Osteocyte (in vitro differentiated cells): ENCODE measurements around the gene APC2. TPM values are rescaled to one million over a fixed set of nuclear protein-coding genes. Genes with fewer than 3 reads are reported as not detected.

Experiments used
- DNase-seq: peaks from one replicate; pipeline ENCODE4 v3.0.0; 2021; ENCODE audit warnings: mixed read lengths; ENCODE audit not compliant: unreplicated experiment; ENCODE audit errors: extremely low spot score
- H3K27ac Mint-ChIP-seq: one replicate; pipeline ENCODE4 v1.8.0; 2021; ENCODE audit warnings: mild to moderate bottlenecking, mixed read lengths; ENCODE audit not compliant: unreplicated experiment
- H3K27me3 Mint-ChIP-seq: one replicate; pipeline ENCODE4 v1.8.0; 2021; ENCODE audit warnings: mixed read lengths; ENCODE audit not compliant: unreplicated experiment
- H3K36me3 Mint-ChIP-seq: one replicate; pipeline ENCODE4 v1.8.0; 2021; ENCODE audit warnings: mixed read lengths; ENCODE audit not compliant: unreplicated experiment
- H3K4me1 Mint-ChIP-seq: one replicate; pipeline ENCODE4 v1.8.0; 2021; ENCODE audit warnings: mixed read lengths; ENCODE audit not compliant: unreplicated experiment
- H3K4me3 Mint-ChIP-seq: one replicate; pipeline ENCODE4 v1.8.0; 2021; ENCODE audit warnings: mild to moderate bottlenecking, moderate library complexity, mixed read lengths; ENCODE audit not compliant: unreplicated experiment
- H3K9me3 Mint-ChIP-seq: one replicate; pipeline ENCODE4 v1.8.0; 2021; ENCODE audit warnings: mixed read lengths; ENCODE audit not compliant: unreplicated experiment
- CTCF ChIP-seq: fragments of 200-600 bp; sonication (generic); IDR thresholded peaks from 2 replicates; pipeline ENCODE4 v1.5.0; 2021; ENCODE audit warnings: antibody characterized with exemption, mild to moderate bottlenecking, moderate library complexity
- total RNA-seq: library from RNA; stranded (reverse); gene quantifications from 2 replicates; pipeline ENCODE4 v1.2.1, GENCODE V29; 2021

Gene APC2
- total RNA-seq, 1 donor from 2014 or later, result 1.2 TPM

- Mint-ChIP-seq H3K27me3 (no peaks in the 10 kb centered on the region), H3K36me3 (peaks cover 12% of the 10 kb centered on the region), H3K4me3 (peak overlapping the region; percentile 85), H3K4me1 (peaks cover 44% of the 10 kb centered on the region), H3K9me3 (no peaks in the 10 kb centered on the region), H3K27ac (peak overlapping the region; percentile 89)
- DNase-seq, result no peak
- TF ChIP-seq CTCF, result no peak
Observed at GRCh38 chr19:1408300-1409203, 41.4 kb upstream of the APC2 start.

- Mint-ChIP-seq H3K27me3 (no peaks in the 10 kb centered on the region), H3K4me1 (peaks cover 47% of the 10 kb centered on the region), H3K9me3 (no peaks in the 10 kb centered on the region), H3K36me3 (peaks cover 12% of the 10 kb centered on the region), H3K27ac (peak overlapping the region; percentile 89), H3K4me3 (peak overlapping the region; percentile 85)
- TF ChIP-seq CTCF, result no peak
- DNase-seq, result no peak
Observed at GRCh38 chr19:1409204-1410005, 40.5 kb upstream of the APC2 start.

- DNase-seq, result no peak
- peak overlapping the region; percentile 44 for H3K27ac Mint-ChIP-seq
- no peaks in the 10 kb centered on the region for H3K27me3 Mint-ChIP-seq
- H3K36me3 Mint-ChIP-seq, result peaks cover 12% of the 10 kb centered on the region
- peaks cover 52% of the 10 kb centered on the region for H3K4me1 Mint-ChIP-seq
- no peaks in the 10 kb centered on the region for H3K9me3 Mint-ChIP-seq
- H3K4me3 Mint-ChIP-seq, result peak overlapping the region; percentile 85
- TF ChIP-seq CTCF, result no peak
Observed at GRCh38 chr19:1410136-1410786, 39.7 kb upstream of the APC2 start.

GRCh38 chr19:1410789-1411188 is 39.1 kb upstream of the APC2 start:
- no peak for TF ChIP-seq CTCF
- Mint-ChIP-seq H3K4me3 (peak overlapping the region; percentile 85), H3K27me3 (no peaks in the 10 kb centered on the region), H3K36me3 (peaks cover 12% of the 10 kb centered on the region), H3K4me1 (peaks cover 56% of the 10 kb centered on the region), H3K27ac (peak overlapping the region; percentile 44), H3K9me3 (no peaks in the 10 kb centered on the region)
- DNase-seq, result no peak
